DND-41 (cell line): Measurements from ENCODE around the gene DOK4.
"Not testable (repeated sequence)": the region's sequence is repeated elsewhere in the genome, so short reads cannot be mapped to it uniquely, and the experiment has no call there.

Experiments
- ATAC-seq: fragments of 200-7000 bp; cut with Tn5 transposase; 3 replicates; pipeline ENCODE4 v1.9.1; 2021; ENCODE audit warnings: low read depth; ENCODE audit not compliant: insufficient read depth
- DNase-seq: peaks from one replicate; pipeline ENCODE4 v3.0.0-alpha.2; 2020
- H2AFZ ChIP-seq: 2 replicates; pipeline ENCODE4 v1.6.0; 2012; ENCODE audit warnings: low read depth, low read length
- H3K27ac ChIP-seq: 2 replicates; pipeline ENCODE4 v1.5.1; 2012; ENCODE audit warnings: low read length, inconsistent platforms
- H3K27me3 ChIP-seq: fragments of 200-600 bp; sonication (generic); 2 replicates; pipeline ENCODE4 v1.6.0; 2012; ENCODE audit warnings: low read length, mild to moderate bottlenecking, inconsistent platforms; ENCODE audit not compliant: insufficient read depth, poor library complexity
- H3K36me3 ChIP-seq: 2 replicates; pipeline ENCODE4 v1.5.1; 2012; ENCODE audit warnings: low read length, inconsistent platforms; ENCODE audit not compliant: insufficient read depth
- H3K4me1 ChIP-seq: 2 replicates; pipeline ENCODE4 v1.5.1; 2012; ENCODE audit warnings: mild to moderate bottlenecking, low read length; ENCODE audit not compliant: insufficient read depth
- H3K4me2 ChIP-seq: 2 replicates; pipeline ENCODE4 v1.6.0; 2012; ENCODE audit warnings: mild to moderate bottlenecking, moderate library complexity, low read length, inconsistent platforms; ENCODE audit not compliant: insufficient read depth
- H3K4me3 ChIP-seq, 2 experiments: fragments of 200-600 bp in 1 of 2; shearing (Covaris generic) in 1 of 2; 2 replicates each; pipeline ENCODE4 v1.5.1; 2012 to 2016; ENCODE audit warnings: inconsistent platforms in 2 of 2, low read length in 2 of 2, mild to moderate bottlenecking in 2 of 2, low read depth in 1 of 2, moderate library complexity in 1 of 2
- H3K79me2 ChIP-seq: 2 replicates; pipeline ENCODE4 v1.6.0; 2012; ENCODE audit warnings: low read length, inconsistent platforms; ENCODE audit not compliant: insufficient read depth
- H3K9ac ChIP-seq: 2 replicates; pipeline ENCODE4 v1.6.0; 2012; ENCODE audit warnings: low read depth, mild to moderate bottlenecking, inconsistent platforms, low read length, moderate library complexity
- H3K9me3 ChIP-seq: 2 replicates; pipeline ENCODE4 v1.5.1; 2012; ENCODE audit warnings: low read length, moderate library complexity, mild to moderate bottlenecking, inconsistent platforms; ENCODE audit not compliant: insufficient read depth, severe bottlenecking
- H4K20me1 ChIP-seq: 2 replicates; pipeline ENCODE4 v1.6.0; 2012; ENCODE audit warnings: low read length; ENCODE audit not compliant: insufficient read depth
- EZH2 ChIP-seq: IDR thresholded peaks from 3 replicates; pipeline ENCODE4 v1.6.1; 2012; ENCODE audit warnings: borderline replicate concordance, low read depth, mild to moderate bottlenecking, moderate library complexity, low read length, inconsistent platforms; ENCODE audit not compliant: severe bottlenecking
- TF ChIP-seq, protein P1 (sequence below): IDR thresholded peaks from 2 replicates; pipeline ENCODE4 v1.5.1; 2012; ENCODE audit warnings: borderline replicate concordance, low read length, moderate library complexity, mild to moderate bottlenecking; ENCODE audit not compliant: poor library complexity, severe bottlenecking; ENCODE audit errors: extremely low read depth

The DOK4 gene

DNA sequence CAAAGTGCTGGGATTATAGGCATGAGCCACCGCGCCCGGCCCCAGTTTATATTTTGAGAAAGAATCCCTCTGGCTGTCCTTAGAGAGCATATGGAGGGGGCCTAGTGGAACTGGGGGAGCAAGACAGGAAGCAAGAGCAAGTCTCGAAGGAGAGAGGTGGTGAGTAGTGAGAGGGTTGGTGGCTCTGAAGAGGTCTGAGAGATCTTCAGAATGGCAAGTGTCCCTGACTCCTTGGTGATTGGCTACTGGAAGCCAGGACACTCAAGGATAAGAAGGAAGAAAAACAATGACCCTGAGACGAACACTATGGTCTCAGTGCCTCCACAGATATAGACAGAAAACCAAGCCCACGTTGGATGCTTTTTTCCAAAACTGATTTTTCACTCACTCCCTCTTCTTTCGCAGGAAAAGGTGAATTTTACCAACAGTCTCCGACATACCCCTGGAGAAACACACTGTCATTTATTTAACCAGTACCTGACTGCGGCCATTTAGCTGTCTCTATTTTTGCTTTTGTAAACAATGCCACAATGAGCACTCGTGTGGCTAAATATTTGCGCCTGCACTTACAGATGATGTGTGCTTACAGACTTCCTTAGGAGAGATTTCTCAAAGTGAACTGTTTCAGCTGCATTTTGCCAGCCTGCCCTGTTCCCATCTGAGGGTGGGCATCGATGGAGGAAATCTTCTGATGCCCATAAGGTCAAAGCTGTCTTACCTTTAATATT is 15.9 kb upstream of the DOK4 start:
- no peaks in the 10 kb centered on the region for H3K36me3 ChIP-seq
- no peak overlapping the region for H2AFZ ChIP-seq
- H3K4me2 ChIP-seq, result no peak overlapping the region
- no peak overlapping the region for H3K4me3 ChIP-seq
- TF ChIP-seq EZH2, result no peak
- TF ChIP-seq, protein P1, sequence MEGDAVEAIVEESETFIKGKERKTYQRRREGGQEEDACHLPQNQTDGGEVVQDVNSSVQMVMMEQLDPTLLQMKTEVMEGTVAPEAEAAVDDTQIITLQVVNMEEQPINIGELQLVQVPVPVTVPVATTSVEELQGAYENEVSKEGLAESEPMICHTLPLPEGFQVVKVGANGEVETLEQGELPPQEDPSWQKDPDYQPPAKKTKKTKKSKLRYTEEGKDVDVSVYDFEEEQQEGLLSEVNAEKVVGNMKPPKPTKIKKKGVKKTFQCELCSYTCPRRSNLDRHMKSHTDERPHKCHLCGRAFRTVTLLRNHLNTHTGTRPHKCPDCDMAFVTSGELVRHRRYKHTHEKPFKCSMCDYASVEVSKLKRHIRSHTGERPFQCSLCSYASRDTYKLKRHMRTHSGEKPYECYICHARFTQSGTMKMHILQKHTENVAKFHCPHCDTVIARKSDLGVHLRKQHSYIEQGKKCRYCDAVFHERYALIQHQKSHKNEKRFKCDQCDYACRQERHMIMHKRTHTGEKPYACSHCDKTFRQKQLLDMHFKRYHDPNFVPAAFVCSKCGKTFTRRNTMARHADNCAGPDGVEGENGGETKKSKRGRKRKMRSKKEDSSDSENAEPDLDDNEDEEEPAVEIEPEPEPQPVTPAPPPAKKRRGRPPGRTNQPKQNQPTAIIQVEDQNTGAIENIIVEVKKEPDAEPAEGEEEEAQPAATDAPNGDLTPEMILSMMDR, result no peak
- no peak for DNase-seq
- no peaks in the 10 kb centered on the region for H3K79me2 ChIP-seq
- H3K27me3 ChIP-seq, result peaks cover 10% of the 10 kb centered on the region
- H4K20me1 ChIP-seq, result no peaks in the 10 kb centered on the region
- H3K4me1 ChIP-seq, result 0 out of 2 replicates have a peak, but pooled peaks cover 2% of the 10 kb centered on the region
- H3K9ac ChIP-seq, result no peak overlapping the region
- ATAC-seq, result no peak
- H3K9me3 ChIP-seq, result no peaks in the 10 kb centered on the region
- H3K27ac ChIP-seq, result no peak overlapping the region

- Histone ChIP-seq H2AFZ (no peak overlapping the region), H3K4me1 (0 out of 2 replicates have a peak, but pooled peaks cover 2% of the 10 kb centered on the region), H3K9me3 (no peaks in the 10 kb centered on the region), H4K20me1 (no peaks in the 10 kb centered on the region), H3K4me3 (no peak overlapping the region), H3K4me2 (no peak overlapping the region), H3K9ac (no peak overlapping the region), H3K27me3 (peaks cover 10% of the 10 kb centered on the region), H3K36me3 (no peaks in the 10 kb centered on the region), H3K79me2 (no peaks in the 10 kb centered on the region), H3K27ac (no peak overlapping the region)
- 0 out of 3 replicates have a peak, but pooled peaks have one; percentile 23 for ATAC-seq
- no peak for DNase-seq
- TF ChIP-seq, protein P1, result no peak
- TF ChIP-seq EZH2, result no peak
Measured at GRCh38 chr16:57501492-57501891, 15.2 kb upstream of the DOK4 start.

DNA sequence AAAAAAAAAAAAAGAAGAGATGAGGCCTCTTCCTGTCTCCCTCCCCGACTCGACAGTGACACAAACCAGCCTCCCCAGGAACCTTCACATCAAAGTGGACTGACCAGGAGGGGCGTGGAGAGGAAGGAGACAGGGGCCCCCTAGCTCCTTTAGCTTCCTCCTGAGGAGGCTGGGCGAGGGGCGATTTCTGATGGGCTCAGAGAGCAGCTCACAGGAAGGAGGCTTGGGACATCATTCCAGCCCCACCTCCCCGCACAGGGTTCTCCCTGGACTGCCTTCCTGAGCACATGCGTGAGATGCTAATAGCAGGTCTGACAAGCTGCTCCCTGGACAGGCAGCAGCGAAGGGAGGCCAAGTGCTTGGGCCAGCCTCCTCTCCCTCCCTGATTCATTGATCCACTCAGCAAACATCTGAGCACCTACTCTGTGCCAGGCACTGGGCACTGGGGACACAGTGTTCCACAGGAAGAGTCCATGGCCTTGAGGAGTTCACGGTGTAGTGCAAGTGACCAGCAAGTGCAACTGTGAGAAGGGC is 14.4 kb upstream of the DOK4 start:
- Histone ChIP-seq H3K4me1 (0 out of 2 replicates have a peak, but pooled peaks cover 2% of the 10 kb centered on the region), H3K9me3 (no peaks in the 10 kb centered on the region), H3K27me3 (peaks cover 6% of the 10 kb centered on the region), H2AFZ (no peak overlapping the region), H3K4me2 (no peak overlapping the region), H3K9ac (no peak overlapping the region), H3K36me3 (no peaks in the 10 kb centered on the region), H3K79me2 (no peaks in the 10 kb centered on the region), H4K20me1 (no peaks in the 10 kb centered on the region), H3K4me3 (no peak overlapping the region), H3K27ac (no peak overlapping the region)
- ATAC-seq (peak; percentile 68), DNase-seq (peak; percentile 54)
- no peak for TF ChIP-seq EZH2
- TF ChIP-seq, protein P1, result no peak

- H3K36me3 ChIP-seq, H2AFZ ChIP-seq, DNase-seq, H3K4me1 ChIP-seq, H3K4me2 ChIP-seq, H3K79me2 ChIP-seq, H3K9me3 ChIP-seq, H3K27me3 ChIP-seq, H4K20me1 ChIP-seq, H3K27ac ChIP-seq, H3K9ac ChIP-seq, H3K4me3 ChIP-seq, ATAC-seq: not testable (repeated sequence)
Measured at GRCh38 chr16:57499941-57500340, 13.6 kb upstream of the DOK4 start.
